Natural killer cell (primary cell): ENCODE data around the gene OSBPL3. TPM values are rescaled to one million over a fixed set of nuclear protein-coding genes. Genes with fewer than 3 reads are reported as not detected.

Source experiments
- ATAC-seq, 3 donors: fragments of 150-1000 bp in 2 of 3; fragments of 200-7000 bp in 1 of 3; cut with Tn5 transposase; 1 replicate in 1 of 3; 2 replicates in 2 of 3; pipeline ENCODE4 v1.10.0; 2021; ENCODE audit warnings: mild to moderate bottlenecking in 2 of 3, moderate library complexity in 2 of 3
- DNase-seq, 2 donors: peaks; one replicate each; pipeline versions ENCODE4 v3.0.0 to v3.0.0-alpha.2; 2013 to 2021; ENCODE audit warnings: mixed read lengths in 1 of 2
- H3K27ac ChIP-seq: one replicate; pipeline ENCODE4 v1.5.1; 2013; ENCODE audit warnings: mild to moderate bottlenecking, low read length
- H3K27me3 ChIP-seq: one replicate; pipeline ENCODE4 v1.6.1; 2013; ENCODE audit warnings: low read length; ENCODE audit not compliant: control insufficient read depth, insufficient read depth
- H3K36me3 ChIP-seq: one replicate; pipeline ENCODE4 v1.6.1; 2013; ENCODE audit warnings: low read length; ENCODE audit not compliant: control insufficient read depth, insufficient read depth
- H3K4me1 ChIP-seq: one replicate; pipeline ENCODE4 v1.6.1; 2013; ENCODE audit warnings: low read length; ENCODE audit not compliant: control insufficient read depth, insufficient read depth
- H3K4me3 ChIP-seq: one replicate; pipeline ENCODE4 v1.5.1; 2013; ENCODE audit warnings: low read length
- H3K9me3 ChIP-seq: one replicate; pipeline ENCODE4 v1.6.1; 2013; ENCODE audit warnings: low read length; ENCODE audit not compliant: control insufficient read depth, insufficient read depth
- H3K27ac Mint-ChIP-seq, 2 donors: one replicate each; pipeline ENCODE4 v1.8.0; 2022; ENCODE audit warnings: mild to moderate bottlenecking in 2 of 2, mixed read lengths in 2 of 2, moderate library complexity in 1 of 2
- H3K27me3 Mint-ChIP-seq, 2 donors: one replicate each; pipeline ENCODE4 v1.8.0; 2022; ENCODE audit warnings: low read depth in 2 of 2, mixed read lengths in 2 of 2
- H3K36me3 Mint-ChIP-seq: one replicate; pipeline ENCODE4 v1.8.0; 2022; ENCODE audit warnings: mixed read lengths
- H3K4me1 Mint-ChIP-seq, 2 donors: one replicate each; pipeline ENCODE4 v1.8.0; 2022; ENCODE audit warnings: mixed read lengths in 2 of 2
- H3K4me3 Mint-ChIP-seq: one replicate; pipeline ENCODE4 v1.8.0; 2022; ENCODE audit warnings: mild to moderate bottlenecking, moderate library complexity, mixed read lengths
- H3K9me3 Mint-ChIP-seq, 2 donors: one replicate each; pipeline ENCODE4 v1.8.0; 2022; ENCODE audit warnings: mixed read lengths in 2 of 2
- WGBS: methylation state at CpG from one replicate; pipeline ENCODE4 v1.1.7; 2013; ENCODE audit warnings: missing lambda C conversion rate; ENCODE audit not compliant: insufficient coverage; 5-methylcytosine and 5-hydroxymethylcytosine counted together
- intact Hi-C: fragments of 100-400 bp; cut with micrococcal nuclease; formaldehyde crosslinking; loops from one replicate; pipeline ENCODE4 v1.14.2; 2022
- total RNA-seq, 4 donors: library from RNA; stranded (reverse); fragments of 120-200 nt in 1 of 4; gene quantifications; one replicate each; pipeline versions ENCODE4 v1.2.3 to v1.2.4, GENCODE V29; 2013 to 2022
- TF ChIP-seq, protein P1 (sequence below): fragments of 200-600 bp; IDR thresholded peaks from one replicate; pipeline ENCODE4 v1.8.0; 2022; ENCODE audit warnings: antibody characterized with exemption

Gene OSBPL3
- total RNA-seq, 3 donors from 2014 or later (not counting 1 experiment from before 2014, with no cell fraction given) = 50.7 to 99.1 (median 65.1) TPM

DNA sequence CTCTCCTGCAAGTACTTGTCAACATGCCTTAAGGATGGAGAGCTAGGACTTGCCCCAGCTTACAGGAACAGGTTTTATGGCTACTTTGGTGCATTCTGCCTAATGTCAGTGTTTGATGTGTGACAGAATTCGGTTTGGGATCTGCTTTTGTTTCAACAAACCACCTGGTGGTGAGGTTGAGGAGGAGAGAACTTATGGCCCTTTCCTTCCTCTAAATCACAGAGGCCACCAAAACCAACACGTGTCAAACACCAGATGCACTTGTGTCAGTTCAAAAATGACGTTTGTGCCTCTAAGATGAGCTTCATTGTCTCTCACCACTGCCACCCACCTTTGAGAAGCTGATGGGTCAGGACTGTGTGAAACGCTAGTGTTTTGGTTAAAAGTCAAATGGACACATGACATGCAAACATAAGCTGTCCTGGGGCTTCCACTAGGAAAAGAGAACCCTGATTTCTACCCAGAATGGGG lies 83.9 kb downstream of the OSBPL3 start:
- intact Hi-C loops = no loop called here

DNA sequence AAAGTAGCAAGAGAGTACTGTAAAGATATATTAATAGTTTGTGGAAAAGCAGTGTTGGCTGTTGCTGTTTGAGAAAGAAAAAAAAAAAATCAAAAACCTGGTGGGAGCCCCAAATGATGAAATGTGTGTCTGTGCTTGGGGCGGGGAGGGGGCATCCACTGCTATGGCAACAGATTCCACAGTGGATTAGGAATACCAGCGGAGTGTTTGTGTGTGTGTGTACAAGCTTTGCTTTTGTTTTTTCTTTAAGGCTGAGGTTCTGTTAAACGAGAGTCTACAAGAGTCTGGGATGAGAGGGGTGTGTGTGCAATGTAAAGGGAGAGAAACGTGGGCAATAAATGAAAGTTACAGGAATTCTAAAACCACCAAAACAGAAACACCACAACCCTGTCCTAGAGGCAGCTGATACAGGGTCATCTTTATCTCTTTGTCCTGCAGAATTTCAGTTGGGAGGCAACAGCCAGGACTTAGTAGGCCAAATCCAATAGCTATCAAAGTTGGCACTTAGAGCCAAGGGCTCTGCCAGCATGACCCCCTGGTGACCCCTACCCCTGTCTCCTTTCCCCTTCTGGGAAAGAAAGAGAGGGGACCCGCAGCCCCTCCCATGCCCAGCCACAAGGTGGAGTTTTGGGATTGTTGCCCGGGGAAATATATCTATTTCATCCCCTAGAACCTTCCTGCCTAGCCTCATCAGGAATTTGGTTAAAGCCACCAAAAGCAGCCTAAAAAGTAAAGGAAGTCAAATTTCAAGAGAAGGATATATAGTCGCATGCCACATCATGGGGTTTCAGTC lies 85.4 kb downstream of the OSBPL3 start:
- Mint-ChIP-seq H3K27me3 (no peaks in the 10 kb centered on the region), H3K27ac (peak overlapping the region; percentile 23 to 77), H3K4me3 (no peak overlapping the region), H3K4me1 (peaks cover 45 to 68% of the 10 kb centered on the region in 2 donors), H3K9me3 (no peaks in the 10 kb centered on the region), H3K36me3 (no peaks in the 10 kb centered on the region)
- Histone ChIP-seq H3K36me3 (peaks cover 11% of the 10 kb centered on the region), H3K9me3 (no peaks in the 10 kb centered on the region), H3K4me1 (peaks cover 30% of the 10 kb centered on the region), H3K27ac (no peak overlapping the region), H3K4me3 (no peak overlapping the region), H3K27me3 (no peaks in the 10 kb centered on the region)
- DNase-seq (no peak), ATAC-seq (no peak)
- intact Hi-C loops = no loop called here
- 87% methylated on average over 4 of the region's 7 CpGs for WGBS
- TF ChIP-seq, protein P1, sequence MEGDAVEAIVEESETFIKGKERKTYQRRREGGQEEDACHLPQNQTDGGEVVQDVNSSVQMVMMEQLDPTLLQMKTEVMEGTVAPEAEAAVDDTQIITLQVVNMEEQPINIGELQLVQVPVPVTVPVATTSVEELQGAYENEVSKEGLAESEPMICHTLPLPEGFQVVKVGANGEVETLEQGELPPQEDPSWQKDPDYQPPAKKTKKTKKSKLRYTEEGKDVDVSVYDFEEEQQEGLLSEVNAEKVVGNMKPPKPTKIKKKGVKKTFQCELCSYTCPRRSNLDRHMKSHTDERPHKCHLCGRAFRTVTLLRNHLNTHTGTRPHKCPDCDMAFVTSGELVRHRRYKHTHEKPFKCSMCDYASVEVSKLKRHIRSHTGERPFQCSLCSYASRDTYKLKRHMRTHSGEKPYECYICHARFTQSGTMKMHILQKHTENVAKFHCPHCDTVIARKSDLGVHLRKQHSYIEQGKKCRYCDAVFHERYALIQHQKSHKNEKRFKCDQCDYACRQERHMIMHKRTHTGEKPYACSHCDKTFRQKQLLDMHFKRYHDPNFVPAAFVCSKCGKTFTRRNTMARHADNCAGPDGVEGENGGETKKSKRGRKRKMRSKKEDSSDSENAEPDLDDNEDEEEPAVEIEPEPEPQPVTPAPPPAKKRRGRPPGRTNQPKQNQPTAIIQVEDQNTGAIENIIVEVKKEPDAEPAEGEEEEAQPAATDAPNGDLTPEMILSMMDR = no peak

More for the DNA sequence above, 83.9 kb downstream of the OSBPL3 start:
- Mint-ChIP-seq H3K36me3 (no peaks in the 10 kb centered on the region), H3K27me3 (no peaks in the 10 kb centered on the region), H3K4me1 (peaks cover 51 to 76% of the 10 kb centered on the region in 2 donors), H3K9me3 (no peaks in the 10 kb centered on the region), H3K4me3 (peak overlapping the region; percentile 50), H3K27ac (peak overlapping the region; percentile 78 to 85)
- peak overlapping the region; percentile 17 for H3K27ac ChIP-seq
- no peak overlapping the region for H3K4me3 ChIP-seq
- H3K36me3 ChIP-seq = peaks cover 4% of the 10 kb centered on the region
- peak; percentile 46 to 70 (median 52) for ATAC-seq
- DNase-seq = peak in 1 of 2 donors; percentile 33
- whole genome bisulfite sequencing = 6% methylated on average over 2 of the region's 4 CpGs
- TF ChIP-seq, protein P1 = no peak
- no peaks in the 10 kb centered on the region for H3K27me3 ChIP-seq
- peaks cover 30% of the 10 kb centered on the region for H3K4me1 ChIP-seq
- no peaks in the 10 kb centered on the region for H3K9me3 ChIP-seq

DNA sequence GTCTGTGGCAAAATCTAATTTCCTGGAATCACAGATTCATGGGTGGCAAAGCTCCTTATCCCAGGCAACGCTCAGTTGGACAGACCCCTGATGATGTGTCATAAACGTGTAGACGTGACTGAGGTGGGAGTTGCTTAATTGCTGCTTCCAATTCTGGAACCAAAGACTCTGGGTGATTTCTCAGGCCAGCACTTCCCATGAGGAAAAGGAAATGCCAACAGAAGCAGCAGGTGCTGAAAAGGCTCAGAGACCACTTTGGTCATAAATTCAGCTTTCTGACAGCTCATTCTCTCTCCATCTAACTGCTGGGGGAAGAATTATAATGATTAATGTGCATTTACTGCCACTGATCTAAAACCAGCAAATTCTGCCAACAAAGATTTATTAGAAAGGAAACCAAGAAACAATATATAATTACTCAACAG lies 88.7 kb downstream of the OSBPL3 start:
- Histone ChIP-seq H3K4me3 (no peak overlapping the region), H3K4me1 (peaks cover 10% of the 10 kb centered on the region), H3K36me3 (peaks cover 11% of the 10 kb centered on the region), H3K27me3 (no peaks in the 10 kb centered on the region), H3K9me3 (no peaks in the 10 kb centered on the region), H3K27ac (no peak overlapping the region)
- Mint-ChIP-seq H3K9me3 (no peaks in the 10 kb centered on the region), H3K27ac (peak overlapping the region in 1 of 2 donors; percentile 49), H3K36me3 (no peaks in the 10 kb centered on the region), H3K4me3 (no peak overlapping the region), H3K4me1 (peaks cover 39 to 63% of the 10 kb centered on the region in 2 donors), H3K27me3 (no peaks in the 10 kb centered on the region)
- no peak for DNase-seq
- 76% methylated on average over 3 of the region's 3 CpGs for WGBS
- TF ChIP-seq, protein P1 = no peak
- intact Hi-C loops = no loop called here
- no peak for ATAC-seq
